ENCODE measurements around the gene POU2F2. TPM values are rescaled to one million over a fixed set of nuclear protein-coding genes. Genes with fewer than 3 reads are reported as not detected.

Gene POU2F2
- total and polyA plus RNA-seq, 10 of the 15 experiments (the other 5 are each of a cell fraction or from before 2014, with no cell fraction given): 4.4 to 62.4 (median 37.9) TPM

DNA sequence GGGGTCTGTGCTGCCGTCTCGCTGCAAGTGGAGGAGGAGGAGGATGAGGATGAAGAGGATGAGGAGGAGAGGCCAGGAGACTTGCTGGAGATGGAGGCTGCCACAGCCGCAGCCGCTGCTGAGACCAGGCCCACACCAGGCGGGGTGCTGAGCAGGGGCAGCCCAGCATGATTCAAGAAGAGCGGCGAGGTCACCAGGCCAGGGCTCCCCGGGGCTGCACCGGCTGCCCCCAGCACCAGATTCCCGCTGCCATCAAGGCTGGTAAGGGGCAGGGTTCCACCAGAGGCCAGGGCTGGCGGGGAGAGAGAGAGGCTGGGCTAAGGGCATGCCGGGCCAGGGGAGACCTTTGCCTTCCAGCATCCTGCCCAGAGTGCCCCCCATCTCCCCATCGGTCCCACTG, 40.9 kb downstream of the POU2F2 start:
- ChIA-PET CTCF (no interaction called here), SMC1A (ENCODE audit: uncharacterized antibody, unreplicated experiment) (interaction anchor here (1.1 kb wide), 1 partner anchor 10 kb away, joined by 3 read pairs; no protein-coding TSS in a partner anchor), RAD21 (ENCODE audit: unreplicated experiment) (no interaction called here), POLR2A (interaction anchor here (0.8 to 1.3 kb wide), 2 partner anchors 11 to 15 kb away, joined by 3 to 5 read pairs; partner anchors contain the start of gene ZNF574)
- H3K27ac ChIP-seq (ENCODE audit: control insufficient read depth, insufficient read depth): 0 out of 2 replicates have a peak overlapping the region, but pooled peaks have one; percentile 10
- H4K20me1 ChIP-seq (ENCODE audit: control insufficient read depth, insufficient read depth): no peaks in the 10 kb centered on the region
- no peak overlapping the region for H3K4me3 ChIP-seq
- no peaks in the 10 kb centered on the region for H3K27me3 ChIP-seq (replicated peaks in 1 of 2; ENCODE audit: control insufficient read depth in 2 of 2, insufficient read depth in 2 of 2, low read length in 1 of 2)
- TF ChIP-seq SREBF2 (IDR thresholded peaks at IDR 0.05; ENCODE audit: low read length) (no peak), HDAC2 (IDR thresholded peaks at IDR 0.05) (no peak), KDM1A (IDR thresholded peaks at IDR 0.05; ENCODE audit: borderline replicate concordance) (no peak)
- FAIRE-seq (no peak), DNase-seq (ENCODE audit: low read depth, low spot score) (no peak), ATAC-seq (no peak)
- in situ Hi-C loops (cut with MboI) (no loop called here), intact Hi-C loops (cut with micrococcal nuclease; ENCODE audit: unreplicated experiment) (no loop called here)
- no peaks in the 10 kb centered on the region for H3K9me3 ChIP-seq (replicated peaks; ENCODE audit: control insufficient read depth, insufficient read depth, low read length)
- H3K9ac ChIP-seq (ENCODE audit: control insufficient read depth, insufficient read depth, low read length): no peak overlapping the region
- peaks cover 40% of the 10 kb centered on the region for H3K4me1 ChIP-seq (ENCODE audit: control insufficient read depth, insufficient read depth, low read length)
- H3K79me2 ChIP-seq (ENCODE audit: control insufficient read depth, insufficient read depth, low read length): no peaks in the 10 kb centered on the region
- no peak overlapping the region for H3K4me2 ChIP-seq (ENCODE audit: control insufficient read depth, insufficient read depth)
- 88% methylated on average over 13 of the region's 13 CpGs for WGBS (ENCODE audit: insufficient coverage, insufficient replicate concordance, low lambda C conversion rate, missing lambda C conversion rate)
- H2AFZ ChIP-seq (ENCODE audit: control insufficient read depth, low read depth, low read length): no peak overlapping the region
- no TSS peak for BruUV-seq (replicated peaks)
- H3K36me3 ChIP-seq (ENCODE audit: control insufficient read depth in 2 of 2, insufficient read depth in 2 of 2, low read length in 1 of 2): peaks cover 12 to 27% of the 10 kb centered on the region in 2 experiments; a peak in 3 of 4 replicates

- Histone ChIP-seq H3K79me2 (ENCODE audit: control insufficient read depth, insufficient read depth, low read length) (no peaks in the 10 kb centered on the region), H3K27me3 (replicated peaks in 1 of 2; ENCODE audit: control insufficient read depth in 2 of 2, insufficient read depth in 2 of 2, low read length in 1 of 2) (no peaks in the 10 kb centered on the region), H3K36me3 (ENCODE audit: control insufficient read depth in 2 of 2, insufficient read depth in 2 of 2, low read length in 1 of 2) (peaks cover 11 to 22% of the 10 kb centered on the region in 2 experiments; a peak in 3 of 4 replicates), H2AFZ (ENCODE audit: control insufficient read depth, low read depth, low read length) (no peak overlapping the region), H3K4me3 (no peak overlapping the region), H3K27ac (ENCODE audit: control insufficient read depth, insufficient read depth) (0 out of 2 replicates have a peak overlapping the region, but pooled peaks have one; percentile 10), H3K4me2 (ENCODE audit: control insufficient read depth, insufficient read depth) (no peak overlapping the region), H3K4me1 (ENCODE audit: control insufficient read depth, insufficient read depth, low read length) (peaks cover 40% of the 10 kb centered on the region), H4K20me1 (ENCODE audit: control insufficient read depth, insufficient read depth) (no peaks in the 10 kb centered on the region), H3K9me3 (replicated peaks; ENCODE audit: control insufficient read depth, insufficient read depth, low read length) (no peaks in the 10 kb centered on the region), H3K9ac (ENCODE audit: control insufficient read depth, insufficient read depth, low read length) (no peak overlapping the region)
- CTCF ChIA-PET: interaction anchor here (0.6 to 1.1 kb wide), 2 partner anchors 21 to 329 kb away, joined by 3 read pairs; no protein-coding TSS in a partner anchor
- DNase-seq (ENCODE audit: low read depth, low spot score) (no peak), ATAC-seq (peak; percentile 39), FAIRE-seq (no peak)
- RAD21 ChIA-PET (ENCODE audit: unreplicated experiment): no interaction called here
- POLR2A ChIA-PET: interaction anchor here (0.6 to 1.3 kb wide), 3 partner anchors 10 to 107 kb away, joined by 3 to 5 read pairs (median 5); partner anchors contain the start of gene ZNF574
- in situ Hi-C loops (cut with MboI) (no loop called here), intact Hi-C loops (cut with micrococcal nuclease; ENCODE audit: unreplicated experiment) (no loop called here)
- SMC1A ChIA-PET (ENCODE audit: uncharacterized antibody, unreplicated experiment): no interaction called here
- TF ChIP-seq GATAD2B (conservative IDR thresholded peaks at IDR 0.05; ENCODE audit: low read depth) (no peak), RUNX3 (IDR thresholded peaks at IDR 0.05; ENCODE audit: low read length) (peak; percentile 71), NBN (IDR thresholded peaks at IDR 0.05) (peak; percentile 37; the same call in 1 of the 2 replicates), ZNF384 (IDR thresholded peaks at IDR 0.05; ENCODE audit: borderline replicate concordance, low read depth, low read length) (peak; percentile 86), MLLT1 (IDR thresholded peaks at IDR 0.05) (peak; percentile 46)
- TF ChIP-seq, protein P1, sequence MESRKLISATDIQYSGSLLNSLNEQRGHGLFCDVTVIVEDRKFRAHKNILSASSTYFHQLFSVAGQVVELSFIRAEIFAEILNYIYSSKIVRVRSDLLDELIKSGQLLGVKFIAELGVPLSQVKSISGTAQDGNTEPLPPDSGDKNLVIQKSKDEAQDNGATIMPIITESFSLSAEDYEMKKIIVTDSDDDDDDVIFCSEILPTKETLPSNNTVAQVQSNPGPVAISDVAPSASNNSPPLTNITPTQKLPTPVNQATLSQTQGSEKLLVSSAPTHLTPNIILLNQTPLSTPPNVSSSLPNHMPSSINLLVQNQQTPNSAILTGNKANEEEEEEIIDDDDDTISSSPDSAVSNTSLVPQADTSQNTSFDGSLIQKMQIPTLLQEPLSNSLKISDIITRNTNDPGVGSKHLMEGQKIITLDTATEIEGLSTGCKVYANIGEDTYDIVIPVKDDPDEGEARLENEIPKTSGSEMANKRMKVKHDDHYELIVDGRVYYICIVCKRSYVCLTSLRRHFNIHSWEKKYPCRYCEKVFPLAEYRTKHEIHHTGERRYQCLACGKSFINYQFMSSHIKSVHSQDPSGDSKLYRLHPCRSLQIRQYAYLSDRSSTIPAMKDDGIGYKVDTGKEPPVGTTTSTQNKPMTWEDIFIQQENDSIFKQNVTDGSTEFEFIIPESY (IDR thresholded peaks at IDR 0.05): no peak
- TSS peak; percentile 42 for BruUV-seq (replicated peaks)
- 14% methylated on average over 9 of the region's 9 CpGs for WGBS (ENCODE audit: insufficient coverage, insufficient replicate concordance, low lambda C conversion rate, missing lambda C conversion rate)
These were observed 41.6 kb downstream of the POU2F2 start for GRCh38 chr19:42090672-42091071.

All from GM12878 (cell line).